Ammon's horn (tissue), 1 donor: Measurements from ENCODE around the gene PARP12.
A peak's percentile ranks its signal among the peaks of the same experiment; 100 is the strongest.
"Not testable (repeated sequence)": the region's sequence is repeated elsewhere in the genome, so short reads cannot be mapped to it uniquely, and the experiment has no call there.

Experiments used
- DNase-seq: peaks from one replicate; pipeline ENCODE4 v3.0.0-alpha.2; 2016; ENCODE audit warnings: low spot score

The PARP12 gene

GRCh38 chr7:140062528-140063299 lies at the start of gene PARP12:
PARP12 (minus strand) TSS chr7:140062951; CDS start chr7:140062847, 104 bp downstream.
- DNase-seq: peak; percentile 61

GRCh38 chr7:140108777-140109176 lies 46.0 kb upstream of the PARP12 start:
- not testable (repeated sequence) for DNase-seq

DNA sequence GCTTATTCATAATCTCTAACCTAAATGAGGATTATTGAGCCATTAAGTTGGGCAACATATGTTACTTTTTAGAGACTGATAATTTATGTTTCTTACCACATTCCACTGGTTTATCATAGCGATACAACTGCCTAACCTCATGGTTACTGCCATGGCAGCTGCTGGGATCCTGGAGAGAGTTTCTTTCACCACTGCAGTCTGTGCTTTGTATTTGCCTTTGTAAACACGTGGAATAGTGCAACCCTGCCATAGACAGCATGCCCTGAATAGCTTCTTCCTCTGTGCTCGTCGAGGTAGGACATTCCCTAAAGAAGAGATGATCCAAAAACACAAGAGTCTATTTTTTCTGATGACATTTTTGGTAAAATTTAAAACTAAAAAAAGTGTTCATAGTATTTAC lies 33.7 kb upstream of the PARP12 start:
- DNase-seq: no peak

GRCh38 chr7:140093375-140093774 lies 30.6 kb upstream of the PARP12 start:
- no peak for DNase-seq

- DNase-seq: no peak
Observed at GRCh38 chr7:140085447-140085846, 22.7 kb upstream of the PARP12 start.

DNA sequence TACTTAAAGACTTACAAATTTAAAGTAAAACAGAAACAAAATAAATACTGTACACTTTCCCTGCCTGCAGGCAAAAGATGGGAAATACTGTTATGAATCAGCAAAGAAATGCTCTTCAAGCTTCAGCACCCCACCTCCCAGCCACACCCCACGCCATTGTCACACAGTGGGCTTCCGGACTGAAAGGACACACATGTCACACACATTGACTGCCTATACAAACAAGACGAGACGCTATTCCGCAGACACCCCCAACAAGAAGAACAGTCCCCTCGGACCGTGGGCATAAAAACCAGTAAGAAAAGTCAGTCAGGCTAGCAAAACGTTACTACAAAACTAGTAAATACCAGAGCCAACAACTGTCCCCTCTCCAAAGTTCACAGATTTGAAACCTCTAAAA lies 22.2 kb upstream of the PARP12 start:
- no peak for DNase-seq

- no peak for DNase-seq
Observed at GRCh38 chr7:140084142-140084655, 21.4 kb upstream of the PARP12 start.

DNA sequence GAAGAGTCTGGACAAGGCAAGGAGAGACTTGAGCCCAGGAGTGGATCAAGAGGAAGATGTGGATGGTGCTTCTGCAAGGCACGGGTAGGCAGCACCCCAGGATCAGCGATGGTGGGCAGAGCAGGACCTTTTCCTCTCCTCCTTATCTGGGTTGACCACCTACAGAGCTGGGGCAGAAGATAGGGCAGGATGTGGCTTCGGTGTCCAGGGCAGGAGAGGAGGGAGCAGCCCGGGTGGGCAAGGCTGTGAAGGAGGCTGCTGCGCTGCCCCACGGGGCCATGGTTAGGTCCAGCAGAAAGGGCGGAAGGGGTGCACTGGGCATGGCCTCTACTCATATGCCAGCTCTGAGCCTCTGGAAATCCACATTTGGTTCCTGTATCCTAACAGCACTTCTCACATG lies 20.0 kb upstream of the PARP12 start:
- no peak for DNase-seq

GRCh38 chr7:140081774-140082425 lies 19.1 kb upstream of the PARP12 start:
- DNase-seq: no peak

DNA sequence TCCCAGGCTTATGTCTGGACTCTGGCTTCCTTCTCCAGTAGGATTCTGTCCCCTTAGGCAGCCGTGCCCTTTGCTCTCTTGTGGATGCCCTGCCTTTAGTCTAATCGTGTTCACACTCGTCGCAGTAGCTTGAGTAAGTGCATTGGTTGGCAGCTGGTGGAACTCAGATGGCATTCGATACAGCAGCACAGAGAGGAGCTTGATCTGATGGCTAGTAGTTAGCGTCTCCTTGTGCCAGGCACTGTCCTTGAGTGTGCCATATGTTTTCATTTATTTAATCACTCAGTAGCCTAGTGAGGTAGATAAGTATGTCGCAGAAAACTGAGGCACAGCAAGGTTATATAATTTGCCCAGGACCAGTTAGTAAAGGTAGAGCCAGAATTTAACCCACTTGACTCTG lies 18.2 kb upstream of the PARP12 start:
- DNase-seq: no peak

GRCh38 chr7:140079121-140079536 lies 16.4 kb upstream of the PARP12 start:
- DNase-seq: no peak

GRCh38 chr7:140078392-140078791 lies 15.6 kb upstream of the PARP12 start:
- no peak for DNase-seq

GRCh38 chr7:140074780-140075179 lies 12.0 kb upstream of the PARP12 start:
- no peak for DNase-seq

- no peak for DNase-seq
Observed at GRCh38 chr7:140070546-140070945, 7.8 kb upstream of the PARP12 start.

DNA sequence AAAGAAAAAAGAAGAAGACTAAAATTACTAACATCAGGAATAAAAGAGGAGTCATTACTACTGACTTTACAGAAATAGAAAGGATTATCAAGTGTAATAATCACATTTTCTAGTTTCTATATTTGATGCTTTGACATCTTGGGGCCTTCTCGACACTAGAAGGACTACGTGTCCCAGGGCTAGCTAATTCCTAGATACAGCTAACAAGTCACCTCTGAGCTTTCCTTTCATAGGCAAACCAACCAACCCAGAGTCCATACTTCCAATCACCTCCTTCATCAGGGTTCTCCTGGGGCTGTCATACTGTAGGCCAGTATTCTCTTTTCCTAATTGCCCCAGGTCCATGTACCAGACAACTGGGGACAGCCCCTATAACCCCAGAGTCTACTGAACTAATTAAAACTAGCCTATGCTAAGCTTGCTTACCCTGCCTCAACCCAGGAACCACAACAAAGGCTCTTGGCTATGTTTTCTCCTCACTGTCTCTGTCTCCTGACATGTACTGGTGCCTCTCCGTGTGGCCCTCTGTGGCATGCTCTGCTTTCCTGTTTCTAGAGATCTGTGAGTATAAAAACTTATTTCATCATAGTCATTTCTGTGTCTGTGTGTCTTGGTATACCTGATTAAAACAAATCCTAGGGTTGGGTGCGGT lies 6.7 kb upstream of the PARP12 start:
- no peak for DNase-seq

- DNase-seq: no peak
Observed at GRCh38 chr7:140068033-140068432, 5.3 kb upstream of the PARP12 start.

GRCh38 chr7:140067052-140067451 lies 4.3 kb upstream of the PARP12 start:
- DNase-seq: no peak

DNA sequence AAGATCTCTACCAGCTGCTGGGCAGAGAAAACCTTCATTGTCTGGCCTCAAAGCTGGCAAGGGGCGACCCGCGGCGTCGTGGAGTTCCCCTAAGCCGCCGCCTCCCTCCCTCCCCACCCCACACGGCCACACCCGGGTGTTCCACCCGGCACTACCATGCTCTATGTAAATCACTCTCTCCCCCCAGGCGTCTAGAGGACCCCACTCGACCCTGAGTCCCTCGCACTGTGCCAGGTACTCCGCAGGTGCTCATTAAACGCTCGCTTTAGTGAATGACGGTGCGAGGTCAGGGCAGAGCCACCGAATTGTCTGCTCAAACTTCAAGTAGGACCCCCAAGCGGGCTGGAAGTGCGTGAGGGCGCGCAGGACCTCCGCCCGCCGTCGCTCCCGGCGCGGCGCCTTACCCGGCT lies 628 bp downstream of the PARP12 start:
- no peak for DNase-seq

GRCh38 chr7:140061607-140061930 lies 1.2 kb downstream of the PARP12 start:
- no peak for DNase-seq

GRCh38 chr7:140060788-140061606 lies 1.8 kb downstream of the PARP12 start:
- DNase-seq: no peak

- DNase-seq: no peak
Observed at GRCh38 chr7:140060243-140060630, 2.5 kb downstream of the PARP12 start.
